Neuronal stem cell (in vitro differentiated cells): ENCODE results near the gene SSU72.
"Not testable (repeated sequence)": the region's sequence is repeated elsewhere in the genome, so short reads cannot be mapped to it uniquely, and the experiment has no call there.

Experiments used
- DNase-seq: peaks from one replicate; pipeline ENCODE4 v3.0.0-alpha.2; 2013; ENCODE audit warnings: low spot score
- H2AFZ ChIP-seq: one replicate; pipeline ENCODE4 v1.6.1; 2013; ENCODE audit warnings: mild to moderate bottlenecking, low read length, inconsistent platforms
- H2AK5ac ChIP-seq: 2 replicates; pipeline ENCODE4 v1.6.1; 2013; ENCODE audit warnings: low read depth, mild to moderate bottlenecking, inconsistent platforms, low read length, moderate library complexity, mixed read lengths
- H2BK120ac ChIP-seq: 2 replicates; pipeline ENCODE4 v1.6.1; 2013; ENCODE audit warnings: low read depth, mild to moderate bottlenecking, inconsistent platforms, low read length, moderate library complexity, mixed read lengths
- H2BK12ac ChIP-seq: one replicate; pipeline ENCODE4 v1.6.1; 2013; ENCODE audit warnings: low read length, inconsistent platforms
- H2BK15ac ChIP-seq: 2 replicates; pipeline ENCODE4 v1.6.1; 2013; ENCODE audit warnings: mild to moderate bottlenecking, low read length, inconsistent platforms, mixed read lengths
- H2BK5ac ChIP-seq: one replicate; pipeline ENCODE4 v1.6.1; 2013; ENCODE audit warnings: inconsistent platforms, mild to moderate bottlenecking, low read length, moderate library complexity
- H3K14ac ChIP-seq: one replicate; pipeline ENCODE4 v1.6.1; 2013; ENCODE audit warnings: low read length, inconsistent platforms
- H3K18ac ChIP-seq: 2 replicates; pipeline ENCODE4 v1.6.1; 2013; ENCODE audit warnings: low read length, inconsistent platforms
- H3K23ac ChIP-seq: 2 replicates; pipeline ENCODE4 v1.6.1; 2013; ENCODE audit warnings: low read depth, mild to moderate bottlenecking, mixed read lengths, low read length, inconsistent platforms; ENCODE audit not compliant: poor library complexity
- H3K27ac ChIP-seq: replicated peaks from 3 replicates; pipeline ENCODE4 v1.5.1; 2013; ENCODE audit warnings: low read length, inconsistent platforms
- H3K27me3 ChIP-seq, 3 experiments: 2 replicates each; pipeline ENCODE4 v1.6.1; 2013; ENCODE audit warnings: low read length in 3 of 3, mild to moderate bottlenecking in 2 of 3, inconsistent platforms in 1 of 3, low read depth in 1 of 3, mixed read lengths in 1 of 3, moderate library complexity in 1 of 3; ENCODE audit not compliant: control insufficient read depth in 3 of 3, insufficient read depth in 3 of 3
- H3K36me3 ChIP-seq, 2 donors: replicated peaks in 1 of 2; 2 replicates each; pipeline ENCODE4 v1.6.1; 2013; ENCODE audit warnings: low read length in 2 of 2; ENCODE audit not compliant: control insufficient read depth in 2 of 2, insufficient read depth in 2 of 2
- H3K4ac ChIP-seq: 2 replicates; pipeline ENCODE4 v1.6.1; 2013; ENCODE audit warnings: inconsistent platforms, mild to moderate bottlenecking, low read length, moderate library complexity
- H3K4me1 ChIP-seq, 2 donors: 1 replicate in 1 of 2; 2 replicates in 1 of 2; pipeline ENCODE4 v1.6.1; 2013; ENCODE audit warnings: low read length in 2 of 2, low read depth in 1 of 2; ENCODE audit not compliant: control insufficient read depth in 2 of 2, insufficient read depth in 1 of 2
- H3K4me2 ChIP-seq: one replicate; pipeline ENCODE4 v1.6.1; 2013; ENCODE audit warnings: mild to moderate bottlenecking, low read length, inconsistent platforms; ENCODE audit not compliant: insufficient read depth, poor library complexity, severe bottlenecking
- H3K4me3 ChIP-seq, 2 donors: 2 replicates each; pipeline ENCODE4 v1.5.1; 2013; ENCODE audit warnings: low read length in 2 of 2, mild to moderate bottlenecking in 2 of 2, inconsistent platforms in 1 of 2, moderate library complexity in 1 of 2
- H3K79me1 ChIP-seq: one replicate; pipeline ENCODE4 v1.6.1; 2013; ENCODE audit warnings: low read depth, mild to moderate bottlenecking, inconsistent platforms, low read length, moderate library complexity
- H3K9ac ChIP-seq: one replicate; pipeline ENCODE4 v1.6.1; 2013; ENCODE audit warnings: mild to moderate bottlenecking, low read depth, low read length, inconsistent platforms; ENCODE audit not compliant: poor library complexity
- H3K9me3 ChIP-seq, 2 donors: replicated peaks in 1 of 2; 2 replicates each; pipeline versions ENCODE3 to v1.6.1; 2013; ENCODE audit warnings: low read length in 2 of 2, mild to moderate bottlenecking in 2 of 2, inconsistent platforms in 1 of 2, low read depth in 1 of 2, mixed read lengths in 1 of 2, moderate library complexity in 1 of 2; ENCODE audit not compliant: control insufficient read depth in 2 of 2, insufficient read depth in 1 of 2
- H4K8ac ChIP-seq: one replicate; pipeline ENCODE4 v1.6.1; 2013; ENCODE audit warnings: low read depth, mild to moderate bottlenecking, inconsistent platforms, low read length, moderate library complexity
- H4K91ac ChIP-seq: one replicate; pipeline ENCODE4 v1.6.1; 2013; ENCODE audit warnings: low read length, low read depth, mild to moderate bottlenecking, inconsistent platforms; ENCODE audit not compliant: poor library complexity
- WGBS, 2 donors: extraction: QIAGEN DNeasy Blood & Tissue Kit; methylation state at CpG; one replicate each; pipeline ENCODE4 v1.1.7; 2013; ENCODE audit warnings: missing lambda C conversion rate in 2 of 2, mixed read lengths in 1 of 2; ENCODE audit not compliant: insufficient read length in 2 of 2, insufficient replicate concordance in 1 of 2; ENCODE audit errors: extremely low coverage in 2 of 2; 5-methylcytosine and 5-hydroxymethylcytosine counted together

The SSU72 gene

DNA sequence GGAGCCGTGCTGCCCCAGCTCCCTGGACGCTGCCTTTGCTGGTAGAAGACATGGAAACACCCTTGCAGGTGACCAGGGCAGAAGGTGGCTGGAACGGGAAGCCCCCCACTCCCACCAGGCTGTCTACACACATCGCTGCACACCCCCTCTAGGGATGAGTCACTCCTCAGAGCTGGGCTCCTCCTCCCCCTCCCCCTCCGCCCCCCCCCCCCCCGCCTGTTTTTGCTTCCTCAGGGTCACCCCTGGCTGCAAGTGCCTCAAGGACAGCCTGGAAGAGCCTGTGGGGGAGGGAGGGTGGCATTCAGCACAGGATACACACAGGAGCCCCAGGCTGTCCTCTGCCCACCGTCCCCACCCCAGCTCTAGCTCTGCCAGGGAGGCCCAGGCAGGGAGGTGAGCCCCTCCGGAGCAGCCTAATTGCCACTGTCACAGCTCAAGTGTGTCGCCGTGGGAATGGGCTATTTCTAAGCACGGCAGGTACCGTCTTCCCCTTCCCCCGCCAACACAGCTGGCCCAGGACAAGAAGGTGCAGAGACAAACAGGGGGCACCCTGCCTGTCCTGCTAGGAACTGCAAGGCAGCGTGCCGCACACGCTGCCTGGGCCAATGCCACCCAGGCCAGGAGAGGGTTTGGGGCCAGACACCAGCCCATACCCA, 22.7 kb upstream of the SSU72 start:
- peaks cover 20 to 58% (median 26%) of the 10 kb centered on the region in 3 experiments for H3K27me3 ChIP-seq
- no peak overlapping the region for H3K4me3 ChIP-seq

DNA sequence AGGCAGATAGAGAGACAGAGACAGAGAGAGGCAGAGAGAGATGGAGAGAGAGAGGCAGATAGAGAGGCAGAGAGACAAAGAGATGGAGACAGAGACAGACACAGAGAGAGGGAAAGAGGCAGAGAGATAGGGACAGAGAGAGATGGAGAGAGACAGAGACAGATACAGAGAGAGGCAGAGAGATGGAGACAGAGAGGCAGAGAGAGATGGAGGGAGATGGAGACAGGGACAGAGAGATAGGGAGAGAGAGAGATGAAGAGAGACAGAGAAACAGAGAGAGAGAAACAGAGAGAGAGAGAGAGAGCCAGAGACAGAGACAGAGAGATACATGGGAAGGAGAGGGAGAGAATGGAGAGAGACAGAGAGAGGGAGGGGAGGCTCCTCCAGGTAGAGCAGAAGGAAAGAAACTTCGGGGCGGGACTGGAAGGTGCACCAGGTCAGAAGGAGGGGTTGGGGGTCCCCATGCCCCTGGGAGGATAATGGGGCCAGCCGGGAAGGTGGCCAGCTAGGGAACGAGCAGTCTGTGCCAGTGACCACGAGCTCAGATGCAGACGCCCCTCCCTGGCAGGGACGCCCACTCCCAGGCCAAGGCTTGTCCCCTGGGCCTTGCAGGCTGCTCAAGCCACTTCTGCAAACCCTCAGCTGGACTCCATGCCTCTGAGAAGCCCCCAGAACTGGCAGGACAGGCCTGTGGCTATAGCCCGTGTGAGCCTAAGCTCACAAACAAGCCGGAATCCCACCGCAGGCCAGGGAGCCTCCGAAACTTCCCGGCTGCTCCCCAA, 22.0 kb upstream of the SSU72 start:
- H3K4me2 ChIP-seq, result no peak overlapping the region
- peaks cover 10 to 22% of the 10 kb centered on the region in 2 donors for H3K4me1 ChIP-seq
- peak overlapping the region; percentile 46 for H2BK12ac ChIP-seq
- H2BK5ac ChIP-seq, result no peak overlapping the region
- no peak overlapping the region for H3K27ac ChIP-seq
- H3K4ac ChIP-seq, result no peak overlapping the region
- DNase-seq, result no peak
- no peaks in the 10 kb centered on the region for H3K9me3 ChIP-seq
- no peak overlapping the region for H3K23ac ChIP-seq
- H3K4me3 ChIP-seq, result no peak overlapping the region
- peak overlapping the region; percentile 45 for H2BK15ac ChIP-seq
- peaks cover 20 to 51% (median 25%) of the 10 kb centered on the region in 3 experiments for H3K27me3 ChIP-seq
- no peak overlapping the region for H3K9ac ChIP-seq
- no CpG with 5 or more reads among the region's 12 CpGs for WGBS, 2 donors
- no peak overlapping the region for H4K8ac ChIP-seq
- no peak overlapping the region for H4K91ac ChIP-seq
- H2BK120ac ChIP-seq, result no peak overlapping the region
- H3K14ac ChIP-seq, result no peak overlapping the region
- H3K36me3 ChIP-seq, result no peaks in the 10 kb centered on the region
- peaks cover 2% of the 10 kb centered on the region for H3K79me1 ChIP-seq
- no peak overlapping the region for H2AK5ac ChIP-seq
- peak overlapping the region; percentile 72 for H2AFZ ChIP-seq
- peak overlapping the region; percentile 83 for H3K18ac ChIP-seq

More for the DNA sequence above, 22.7 kb upstream of the SSU72 start:
- peak overlapping the region; percentile 83 for H3K18ac ChIP-seq
- no peak overlapping the region for H3K14ac ChIP-seq
- no peak overlapping the region for H3K23ac ChIP-seq
- peak overlapping the region; percentile 72 for H2AFZ ChIP-seq
- H2BK120ac ChIP-seq, result no peak overlapping the region
- no peak overlapping the region for H3K9ac ChIP-seq
- no peak for DNase-seq
- peaks cover 2% of the 10 kb centered on the region for H3K79me1 ChIP-seq
- H3K4me2 ChIP-seq, result peak overlapping the region; percentile 11
- H3K4me1 ChIP-seq, result peaks cover 10 to 22% of the 10 kb centered on the region in 2 donors
- peak overlapping the region; percentile 66 for H3K4ac ChIP-seq
- no peak overlapping the region for H4K91ac ChIP-seq
- H2BK15ac ChIP-seq, result peak overlapping the region; percentile 45
- WGBS, 2 donors, result no CpG with 5 or more reads among the region's 16 CpGs
- H3K9me3 ChIP-seq, result peaks cover 0 to 2% of the 10 kb centered on the region in 2 donors
- peak overlapping the region; percentile 73 for H2BK12ac ChIP-seq
- no peak overlapping the region for H2BK5ac ChIP-seq
- H4K8ac ChIP-seq, result no peak overlapping the region
- H3K27ac ChIP-seq, result no peak overlapping the region
- peak overlapping the region; percentile 61 for H2AK5ac ChIP-seq
- H3K36me3 ChIP-seq, result no peaks in the 10 kb centered on the region

GRCh38 chr1:1595341-1595740, 20.7 kb upstream of the SSU72 start:
- H2BK15ac ChIP-seq, H2BK12ac ChIP-seq, H3K4ac ChIP-seq, H3K23ac ChIP-seq, H3K18ac ChIP-seq, H2AFZ ChIP-seq, H2BK120ac ChIP-seq, H3K14ac ChIP-seq, H3K36me3 ChIP-seq, H2BK5ac ChIP-seq, H3K27ac ChIP-seq, H3K9ac ChIP-seq, H3K4me2 ChIP-seq, H3K79me1 ChIP-seq, H3K4me3 ChIP-seq, H4K8ac ChIP-seq, H3K9me3 ChIP-seq, H4K91ac ChIP-seq, H2AK5ac ChIP-seq, DNase-seq: not testable (repeated sequence)
- H3K27me3 ChIP-seq, result peaks cover 9 to 37% (median 16%) of the 10 kb centered on the region in 3 experiments
- H3K4me1 ChIP-seq, result peaks cover 8 to 16% of the 10 kb centered on the region in 2 donors
- WGBS, 2 donors, result no CpG with 5 or more reads among the region's 2 CpGs
